GM12801 (cell line): ENCODE results near the gene NELL1.

Experiments
- TF ChIP-seq, protein P1 (sequence below): IDR thresholded peaks from one replicate; pipeline ENCODE4 v1.5.1; 2011; ENCODE audit warnings: control low read depth; ENCODE audit not compliant: insufficient read length; ENCODE audit errors: extremely low read depth

Gene NELL1

DNA sequence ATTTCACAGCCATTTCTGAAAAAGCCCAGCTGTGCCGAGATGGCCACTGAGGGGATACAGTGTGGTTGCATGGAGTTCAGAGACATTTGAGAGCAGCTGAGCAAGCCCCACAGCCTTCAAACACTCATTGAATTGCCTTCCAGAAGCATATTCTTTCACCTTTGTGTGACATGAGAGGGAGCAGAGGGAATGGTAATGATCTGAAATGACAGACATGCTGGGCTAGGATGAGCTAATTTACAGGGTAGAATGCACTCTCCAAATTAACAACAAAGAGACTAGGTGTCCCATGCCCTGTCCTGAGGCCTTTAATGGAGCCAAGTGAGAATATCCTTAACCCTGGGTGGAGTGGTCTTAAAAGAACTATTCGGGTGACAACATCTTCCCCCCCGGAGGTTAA is 585.4 kb downstream of the NELL1 start:
- TF ChIP-seq, protein P1, sequence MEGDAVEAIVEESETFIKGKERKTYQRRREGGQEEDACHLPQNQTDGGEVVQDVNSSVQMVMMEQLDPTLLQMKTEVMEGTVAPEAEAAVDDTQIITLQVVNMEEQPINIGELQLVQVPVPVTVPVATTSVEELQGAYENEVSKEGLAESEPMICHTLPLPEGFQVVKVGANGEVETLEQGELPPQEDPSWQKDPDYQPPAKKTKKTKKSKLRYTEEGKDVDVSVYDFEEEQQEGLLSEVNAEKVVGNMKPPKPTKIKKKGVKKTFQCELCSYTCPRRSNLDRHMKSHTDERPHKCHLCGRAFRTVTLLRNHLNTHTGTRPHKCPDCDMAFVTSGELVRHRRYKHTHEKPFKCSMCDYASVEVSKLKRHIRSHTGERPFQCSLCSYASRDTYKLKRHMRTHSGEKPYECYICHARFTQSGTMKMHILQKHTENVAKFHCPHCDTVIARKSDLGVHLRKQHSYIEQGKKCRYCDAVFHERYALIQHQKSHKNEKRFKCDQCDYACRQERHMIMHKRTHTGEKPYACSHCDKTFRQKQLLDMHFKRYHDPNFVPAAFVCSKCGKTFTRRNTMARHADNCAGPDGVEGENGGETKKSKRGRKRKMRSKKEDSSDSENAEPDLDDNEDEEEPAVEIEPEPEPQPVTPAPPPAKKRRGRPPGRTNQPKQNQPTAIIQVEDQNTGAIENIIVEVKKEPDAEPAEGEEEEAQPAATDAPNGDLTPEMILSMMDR, result no peak

DNA sequence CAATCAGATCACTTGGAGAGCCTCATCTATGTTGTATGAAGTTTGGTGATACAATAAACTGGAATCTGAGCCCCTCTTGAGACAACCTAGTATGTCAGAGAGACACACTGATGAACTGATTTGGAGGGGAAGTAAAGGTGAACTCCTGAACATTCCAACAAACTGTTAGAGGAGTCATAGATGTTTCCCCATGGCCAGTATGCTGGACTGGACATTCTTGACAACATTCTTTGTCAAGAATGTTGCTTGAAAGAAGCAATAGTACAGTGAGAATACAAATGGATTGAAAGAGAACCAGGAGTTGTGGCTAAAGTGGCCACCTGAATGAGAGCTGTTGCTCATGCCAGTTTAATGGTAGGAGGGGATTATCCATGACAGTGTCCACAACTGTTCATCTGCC is 588.1 kb downstream of the NELL1 start:
- TF ChIP-seq, protein P1, result no peak

DNA sequence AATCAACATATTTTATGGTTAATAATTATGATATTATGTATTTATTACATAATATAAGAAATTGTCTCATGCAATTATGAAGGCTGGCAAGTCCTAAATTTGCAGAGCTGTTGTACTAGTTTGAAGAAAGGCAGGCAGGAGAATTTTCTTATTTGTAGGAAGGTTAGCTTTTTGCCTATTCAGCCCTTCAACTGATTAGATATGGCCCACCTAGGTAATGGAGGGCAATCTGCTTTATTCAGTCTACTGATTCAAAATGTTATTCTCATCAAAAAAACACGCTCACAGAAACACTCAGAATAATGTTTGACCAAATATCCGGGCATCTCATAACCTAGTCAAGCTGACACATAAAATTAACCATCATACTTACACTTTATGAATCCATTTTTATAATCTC is 589.0 kb downstream of the NELL1 start:
- TF ChIP-seq, protein P1, result no peak

DNA sequence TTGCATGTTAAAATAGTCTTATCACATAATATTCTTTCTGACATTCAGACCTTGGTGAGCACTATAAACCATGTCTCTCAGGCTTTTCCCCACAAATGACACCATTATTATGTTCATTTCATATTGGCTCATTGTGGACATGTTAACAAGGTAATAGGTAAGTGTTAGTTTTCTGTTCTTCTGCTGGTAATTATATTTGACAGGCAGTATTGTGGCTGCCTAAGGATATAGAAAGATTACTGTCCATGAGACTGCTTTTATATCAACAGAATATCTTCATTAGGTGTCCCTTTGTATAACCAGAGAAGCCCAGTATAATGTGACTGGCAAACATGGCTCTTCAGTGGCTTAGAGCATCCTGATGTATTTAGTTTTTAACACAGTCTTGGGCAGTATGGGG is 590.7 kb downstream of the NELL1 start:
- TF ChIP-seq, protein P1, result no peak

DNA sequence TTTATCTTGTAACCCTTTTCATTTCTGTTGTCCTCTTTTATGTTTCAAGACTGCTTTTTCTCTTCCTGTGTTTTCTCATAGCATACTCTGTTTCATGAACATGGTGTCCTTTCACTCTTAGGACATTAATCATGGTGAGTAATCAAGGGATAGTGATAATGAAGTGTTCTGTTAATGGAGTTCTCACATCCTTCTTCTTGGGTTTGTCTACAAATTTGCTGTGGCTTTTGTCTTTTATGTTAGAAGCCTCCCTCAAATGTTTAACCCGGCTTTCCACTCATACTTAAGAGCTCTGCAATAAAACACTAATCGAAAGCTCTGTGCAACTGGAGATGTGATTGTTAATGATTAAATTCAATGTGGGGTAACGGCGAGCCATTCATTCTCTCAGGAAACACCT is 593.6 kb downstream of the NELL1 start:
- TF ChIP-seq, protein P1, result no peak

DNA sequence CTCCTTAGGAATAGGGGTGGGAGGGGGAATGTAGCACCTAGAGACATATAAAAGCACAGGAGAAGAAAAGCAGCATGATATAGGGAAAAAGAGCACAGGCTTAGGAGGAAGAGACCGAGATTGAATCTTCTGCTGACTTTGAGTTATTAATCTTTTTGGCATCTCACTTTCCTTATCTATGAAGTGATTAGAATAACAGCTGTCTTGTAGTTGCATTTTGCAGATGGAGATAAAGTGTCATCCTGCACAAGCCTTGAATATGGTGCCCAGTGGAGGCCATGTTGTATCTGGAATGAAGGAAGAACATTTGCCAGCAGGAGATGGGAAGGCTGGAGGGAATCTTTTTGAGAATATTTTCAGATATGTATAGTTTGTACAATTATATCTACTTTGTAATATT is 594.7 kb downstream of the NELL1 start:
- TF ChIP-seq, protein P1, result no peak

DNA sequence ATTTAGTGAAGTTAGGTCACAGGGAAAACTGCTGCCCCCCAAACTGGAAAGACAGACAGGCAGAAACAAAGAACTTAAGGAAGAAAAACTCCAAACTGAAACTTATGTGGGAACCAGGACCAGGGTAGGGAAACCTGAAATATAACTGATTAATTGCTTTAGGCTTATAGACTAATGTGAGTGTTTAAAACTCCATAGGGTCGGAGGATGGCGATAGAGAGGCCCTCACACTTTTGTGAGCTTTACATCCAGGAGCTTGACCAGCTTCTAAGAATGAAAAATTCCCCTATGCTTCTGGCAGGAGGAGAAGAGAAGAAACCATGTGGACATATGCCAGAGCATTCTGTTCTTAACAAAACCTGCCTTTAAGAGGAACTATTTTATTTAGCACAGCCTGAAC is 598.6 kb downstream of the NELL1 start:
- TF ChIP-seq, protein P1, result no peak

DNA sequence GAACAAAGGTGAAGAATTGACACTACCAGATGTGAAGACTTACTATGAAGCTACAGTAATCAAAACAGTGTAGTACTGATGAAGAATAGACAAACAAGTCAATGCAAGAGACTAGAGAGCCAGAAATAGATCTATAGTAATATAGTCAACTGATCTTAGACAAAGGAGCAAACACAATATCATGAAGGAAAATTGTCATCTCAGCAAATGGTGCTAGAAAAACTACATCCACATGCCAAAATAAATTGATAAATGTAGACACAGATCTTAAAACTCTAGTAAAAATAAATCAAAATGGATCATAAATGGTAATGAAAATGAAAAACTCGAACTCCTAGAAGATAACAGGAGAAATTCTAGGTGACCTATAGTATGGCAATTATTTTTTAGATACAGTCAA is 609.5 kb downstream of the NELL1 start:
- TF ChIP-seq, protein P1, result no peak
